Measurements from ENCODE around the gene S100B.

Gene S100B

DNA sequence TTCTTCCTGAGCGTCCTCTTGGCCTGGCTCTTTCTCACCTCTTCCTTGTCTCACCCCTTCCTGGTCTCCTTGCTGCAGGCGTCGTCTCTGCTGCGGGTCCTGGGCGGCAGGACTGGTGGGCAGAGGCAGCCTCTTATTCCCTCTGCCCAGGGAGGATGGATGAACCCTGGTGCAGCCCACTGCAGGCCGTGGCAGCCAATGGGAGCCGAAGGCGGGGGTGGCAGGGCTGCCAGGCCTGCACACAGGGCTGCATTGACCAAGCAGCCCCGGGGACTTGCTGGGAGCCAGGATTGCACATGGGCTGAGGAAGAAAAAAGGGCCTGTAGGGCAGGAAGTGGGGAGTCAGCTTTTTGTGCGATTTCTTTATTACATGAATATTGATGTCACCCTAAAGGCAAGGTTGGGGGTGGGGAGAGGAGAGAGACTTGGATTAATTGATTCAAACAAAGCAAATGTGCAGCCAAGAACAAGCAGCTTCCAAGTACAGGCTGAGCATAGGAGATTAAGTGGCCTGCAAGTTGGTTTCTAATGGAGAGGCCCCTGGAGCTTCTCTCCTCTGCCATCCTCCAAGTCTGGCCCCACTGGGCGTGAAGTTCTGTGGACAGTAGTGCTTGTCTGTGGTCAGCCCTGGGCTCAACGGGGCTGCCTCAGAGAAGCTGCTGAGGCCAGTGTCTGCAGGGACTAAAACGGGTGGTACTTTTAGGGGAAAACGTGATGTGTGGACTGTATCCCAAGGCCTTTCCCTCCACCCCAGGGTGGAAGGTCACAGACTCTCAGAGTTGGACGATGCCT, at the start of gene S100B:
S100B (minus strand) TSS at position 108 of the 792 bp plus-strand sequence. CDS start 2,667 bp downstream, outside the sequence.
- Histone ChIP-seq H3K4me2 (no peak within 1 kb of the TSS), H3K9ac (no peak within 1 kb of the TSS), H3K79me2 (ENCODE audit: insufficient read depth, low read depth) (no peaks in the 10 kb centered on the region), H3K27me3 (ENCODE audit: insufficient read depth, low read depth) (no peaks in the 10 kb centered on the region), H2AFZ (ENCODE audit: low read depth) (no peak within 1 kb of the TSS), H4K20me1 (ENCODE audit: insufficient read depth) (no peaks in the 10 kb centered on the region), H3K4me1 (ENCODE audit: low read depth, poor library complexity, severe bottlenecking) (no peaks in the 10 kb centered on the region), H3K4me3 (IDR thresholded peaks at IDR 0.05; ENCODE audit: insufficient read depth, low read depth, low read length) (no peak within 1 kb of the TSS), H3K27ac (no peak within 1 kb of the TSS), H3K36me3 (ENCODE audit: insufficient read depth) (no peaks in the 10 kb centered on the region)
- TF ChIP-seq CTCF (conservative IDR thresholded peaks at IDR 0.05; ENCODE audit: low read depth, low read length): no peak

- Histone ChIP-seq H3K4me2 (no peak overlapping the region), H3K27ac (no peak overlapping the region), H2AFZ (ENCODE audit: low read depth) (no peak overlapping the region), H3K4me3 (IDR thresholded peaks at IDR 0.05; ENCODE audit: insufficient read depth, low read depth, low read length) (no peak overlapping the region), H3K9ac (no peak overlapping the region), H4K20me1 (ENCODE audit: insufficient read depth) (no peaks in the 10 kb centered on the region), H3K4me1 (ENCODE audit: low read depth, poor library complexity, severe bottlenecking) (no peaks in the 10 kb centered on the region), H3K27me3 (ENCODE audit: insufficient read depth, low read depth) (no peaks in the 10 kb centered on the region), H3K36me3 (ENCODE audit: insufficient read depth) (peaks cover 8% of the 10 kb centered on the region; the same call in 1 of the 2 replicates), H3K79me2 (ENCODE audit: insufficient read depth, low read depth) (no peaks in the 10 kb centered on the region)
- no peak for TF ChIP-seq CTCF (conservative IDR thresholded peaks at IDR 0.05; ENCODE audit: low read depth, low read length)
These were observed 46.2 kb upstream of the S100B start for GRCh38 chr21:46651121-46651520.

DNA sequence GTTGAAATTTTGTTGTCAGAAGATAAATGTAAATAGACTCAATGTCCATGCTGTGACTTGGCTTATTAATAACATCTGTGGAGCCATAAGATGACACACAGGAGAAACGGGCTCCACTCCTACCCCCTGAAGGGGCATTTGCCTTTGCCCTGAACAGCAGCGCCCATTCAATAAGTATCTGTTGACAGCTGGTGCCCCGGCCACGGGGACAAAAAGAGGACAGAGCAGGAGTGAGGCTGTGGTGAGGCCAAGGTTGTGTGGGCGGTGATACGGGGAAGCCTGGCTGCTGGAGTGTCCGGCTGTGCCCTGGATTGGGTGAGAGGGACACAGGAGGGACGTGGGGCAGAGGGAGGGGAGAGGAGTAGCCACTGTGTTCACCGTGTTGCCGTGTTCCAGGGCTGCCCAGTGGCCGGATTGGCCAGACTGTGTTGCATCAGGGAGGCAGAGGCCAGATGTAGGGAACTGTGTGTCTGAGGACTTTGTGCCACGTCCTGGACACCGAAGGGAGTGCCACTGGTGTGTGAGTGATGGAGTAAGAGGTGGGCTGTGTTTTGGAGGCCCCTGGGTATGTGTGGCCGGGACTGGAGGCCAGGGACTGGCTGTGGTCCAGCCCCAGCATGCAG, 45.7 kb upstream of the S100B start:
- H3K36me3 ChIP-seq (ENCODE audit: insufficient read depth): peaks cover 8% of the 10 kb centered on the region; the same call in 1 of the 2 replicates
- TF ChIP-seq CTCF (conservative IDR thresholded peaks at IDR 0.05; ENCODE audit: low read depth, low read length): no peak
- H2AFZ ChIP-seq (ENCODE audit: low read depth): no peak overlapping the region
- H3K9ac ChIP-seq: no peak overlapping the region
- H3K4me2 ChIP-seq: no peak overlapping the region
- no peaks in the 10 kb centered on the region for H3K4me1 ChIP-seq (ENCODE audit: low read depth, poor library complexity, severe bottlenecking)
- no peaks in the 10 kb centered on the region for H3K79me2 ChIP-seq (ENCODE audit: insufficient read depth, low read depth)
- no peaks in the 10 kb centered on the region for H4K20me1 ChIP-seq (ENCODE audit: insufficient read depth)
- no peaks in the 10 kb centered on the region for H3K27me3 ChIP-seq (ENCODE audit: insufficient read depth, low read depth)
- no peak overlapping the region for H3K4me3 ChIP-seq (IDR thresholded peaks at IDR 0.05; ENCODE audit: insufficient read depth, low read depth, low read length)
- no peak overlapping the region for H3K27ac ChIP-seq

GRCh38 chr21:46649356-46649755, 44.5 kb upstream of the S100B start:
- no peaks in the 10 kb centered on the region for H3K79me2 ChIP-seq (ENCODE audit: insufficient read depth, low read depth)
- H3K27ac ChIP-seq: no peak overlapping the region
- no peaks in the 10 kb centered on the region for H3K27me3 ChIP-seq (ENCODE audit: insufficient read depth, low read depth)
- no peak overlapping the region for H2AFZ ChIP-seq (ENCODE audit: low read depth)
- peaks cover 8% of the 10 kb centered on the region; the same call in 1 of the 2 replicates for H3K36me3 ChIP-seq (ENCODE audit: insufficient read depth)
- no peaks in the 10 kb centered on the region for H3K4me1 ChIP-seq (ENCODE audit: low read depth, poor library complexity, severe bottlenecking)
- no peaks in the 10 kb centered on the region for H4K20me1 ChIP-seq (ENCODE audit: insufficient read depth)
- no peak overlapping the region for H3K4me3 ChIP-seq (IDR thresholded peaks at IDR 0.05; ENCODE audit: insufficient read depth, low read depth, low read length)
- no peak for TF ChIP-seq CTCF (conservative IDR thresholded peaks at IDR 0.05; ENCODE audit: low read depth, low read length)
- no peak overlapping the region for H3K9ac ChIP-seq
- H3K4me2 ChIP-seq: no peak overlapping the region
